PC-9 (cell line): ENCODE results near the gene ERBB4.

Experiments used
- CTCF ChIP-seq: fragments of 200-600 bp; sonication (generic); conservative IDR thresholded peaks from 2 replicates; pipeline ENCODE4 v1.6.1; 2017; ENCODE audit warnings: mixed run types, antibody characterized with exemption, mild to moderate bottlenecking, moderate library complexity
- EZH2 ChIP-seq: fragments of 200-600 bp; sonication (generic); IDR thresholded peaks from 2 replicates; pipeline ENCODE4 v1.8.0; 2017; ENCODE audit warnings: antibody characterized with exemption, low read depth

GRCh38 chr2:211429256-211429920, 1109.2 kb downstream of the ERBB4 start:
- TF ChIP-seq EZH2: no peak
- TF ChIP-seq CTCF: no peak
